CD4-positive, alpha-beta T cell treated with Interleukin-17A for 4 hours (primary cell): ENCODE measurements around the gene TMEM179B.

ENCODE experiments used
- DNase-seq: peaks from one replicate; pipeline ENCODE4 v3.0.0-alpha.2; 2020; ENCODE audit warnings: mixed read lengths

TMEM179B gene

GRCh38 chr11:62835336-62835735, 48.1 kb downstream of the TMEM179B start:
- DNase-seq = no peak

DNA sequence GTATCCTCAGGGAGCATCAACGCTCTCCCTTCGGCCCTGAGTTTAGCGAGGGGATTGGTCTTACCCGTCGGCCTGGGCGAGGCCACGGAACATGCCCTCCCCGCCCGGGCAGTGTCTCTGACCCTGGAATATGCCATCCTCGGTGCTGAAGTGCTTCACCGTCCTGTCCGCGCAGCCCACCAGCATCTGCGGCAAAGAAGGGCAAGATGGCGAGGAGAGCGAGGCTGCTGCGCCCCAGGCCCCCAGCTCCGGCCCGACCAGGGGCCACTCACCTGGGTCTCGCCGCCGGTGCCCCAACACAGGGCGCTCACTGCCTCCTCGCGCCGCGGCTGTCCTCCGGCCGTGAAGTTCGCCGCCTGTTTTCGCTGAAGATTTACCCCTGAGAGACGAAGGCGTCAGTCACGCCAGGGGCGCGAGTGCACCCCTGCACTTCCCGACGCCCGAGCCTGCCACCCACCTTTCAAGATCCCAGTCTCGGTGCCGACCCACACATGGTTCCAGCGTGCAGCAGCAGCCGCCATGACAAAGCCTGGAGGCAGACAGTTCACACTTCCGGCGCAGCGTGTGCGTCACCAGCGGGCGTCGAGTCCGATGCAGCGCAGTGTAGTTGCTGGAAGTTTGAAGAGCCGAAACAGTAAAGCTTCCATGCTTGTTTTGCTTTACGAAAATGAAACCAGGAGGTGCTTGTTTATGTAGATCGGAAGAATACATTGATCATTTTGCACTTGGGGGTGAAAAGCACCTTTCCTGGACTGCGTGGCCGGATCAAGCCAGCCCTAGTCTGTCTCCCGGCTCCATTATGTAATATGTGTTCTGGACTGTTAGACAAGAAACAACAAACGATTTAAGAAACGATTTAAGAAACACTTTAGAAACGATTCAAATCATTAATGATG, 52.1 kb downstream of the TMEM179B start, which contains the start of gene WDR74:
Gene WDR74 (minus strand): TSS at position 541 of the 896 bp plus-strand sequence. CDS start 20 bp downstream, at position 521.
- peak; percentile 95 for DNase-seq
